GM12874 (cell line): ENCODE measurements around the gene HEATR5A.

ENCODE experiments used
- TF ChIP-seq, protein P1 (sequence below): IDR thresholded peaks from 2 replicates; pipeline ENCODE4 v1.5.1; 2011; ENCODE audit warnings: low read depth, mild to moderate bottlenecking, control low read depth, low read length, moderate library complexity; ENCODE audit not compliant: insufficient read depth

Gene HEATR5A

DNA sequence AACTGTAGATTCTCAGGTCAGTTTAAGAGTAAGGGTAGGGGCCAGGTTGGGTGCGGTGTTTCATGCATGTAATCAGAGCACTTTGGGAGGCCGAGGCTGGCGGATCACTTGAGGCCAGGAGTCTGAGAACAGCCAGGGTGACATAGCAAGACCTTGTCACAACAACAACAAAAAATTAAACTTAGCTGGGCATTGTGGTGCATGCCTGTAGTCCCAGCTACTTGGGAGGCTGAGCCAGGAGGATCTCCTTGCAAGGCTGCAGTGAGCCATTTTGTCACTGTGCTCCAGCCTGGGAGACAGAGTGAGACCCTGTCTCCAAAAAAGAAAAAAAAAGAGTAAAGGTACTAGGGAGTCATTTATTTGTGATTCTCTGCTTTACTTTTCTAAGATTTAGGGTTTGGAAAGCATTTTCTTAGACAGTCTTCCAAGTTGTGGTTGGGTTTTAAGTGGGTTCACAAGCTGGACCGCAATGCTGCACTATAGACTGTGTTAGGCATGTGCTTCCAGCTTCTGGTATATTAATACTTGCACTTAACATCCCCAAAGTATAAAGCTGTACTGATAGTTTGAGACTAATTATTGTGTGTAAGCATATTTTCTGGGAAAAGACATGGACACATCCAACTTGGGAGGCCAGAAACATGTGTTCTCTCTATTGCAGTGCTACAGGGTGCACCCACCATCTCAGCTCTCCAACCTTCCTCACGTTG is 163.7 kb downstream of the HEATR5A start:
- TF ChIP-seq, protein P1, sequence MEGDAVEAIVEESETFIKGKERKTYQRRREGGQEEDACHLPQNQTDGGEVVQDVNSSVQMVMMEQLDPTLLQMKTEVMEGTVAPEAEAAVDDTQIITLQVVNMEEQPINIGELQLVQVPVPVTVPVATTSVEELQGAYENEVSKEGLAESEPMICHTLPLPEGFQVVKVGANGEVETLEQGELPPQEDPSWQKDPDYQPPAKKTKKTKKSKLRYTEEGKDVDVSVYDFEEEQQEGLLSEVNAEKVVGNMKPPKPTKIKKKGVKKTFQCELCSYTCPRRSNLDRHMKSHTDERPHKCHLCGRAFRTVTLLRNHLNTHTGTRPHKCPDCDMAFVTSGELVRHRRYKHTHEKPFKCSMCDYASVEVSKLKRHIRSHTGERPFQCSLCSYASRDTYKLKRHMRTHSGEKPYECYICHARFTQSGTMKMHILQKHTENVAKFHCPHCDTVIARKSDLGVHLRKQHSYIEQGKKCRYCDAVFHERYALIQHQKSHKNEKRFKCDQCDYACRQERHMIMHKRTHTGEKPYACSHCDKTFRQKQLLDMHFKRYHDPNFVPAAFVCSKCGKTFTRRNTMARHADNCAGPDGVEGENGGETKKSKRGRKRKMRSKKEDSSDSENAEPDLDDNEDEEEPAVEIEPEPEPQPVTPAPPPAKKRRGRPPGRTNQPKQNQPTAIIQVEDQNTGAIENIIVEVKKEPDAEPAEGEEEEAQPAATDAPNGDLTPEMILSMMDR: no peak

DNA sequence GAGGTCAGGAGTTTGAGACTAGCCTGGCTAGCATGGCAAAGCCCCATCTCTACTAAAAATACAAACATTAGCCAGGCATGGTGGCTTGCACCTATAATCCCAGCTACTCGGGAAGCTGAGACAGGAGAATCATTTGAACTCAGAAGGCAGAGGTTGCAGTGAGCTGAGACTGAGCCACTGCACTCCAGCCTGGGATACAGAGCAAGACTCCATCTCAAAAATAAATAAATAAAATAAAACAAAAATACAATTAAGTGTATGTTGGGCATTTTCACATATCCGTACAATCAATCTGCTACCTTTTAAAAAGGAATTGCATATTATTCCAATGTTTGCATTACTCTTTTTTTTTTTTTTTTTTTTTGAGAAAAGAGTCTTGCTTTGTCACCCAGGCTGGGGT is 165.1 kb downstream of the HEATR5A start:
- TF ChIP-seq, protein P1: no peak

DNA sequence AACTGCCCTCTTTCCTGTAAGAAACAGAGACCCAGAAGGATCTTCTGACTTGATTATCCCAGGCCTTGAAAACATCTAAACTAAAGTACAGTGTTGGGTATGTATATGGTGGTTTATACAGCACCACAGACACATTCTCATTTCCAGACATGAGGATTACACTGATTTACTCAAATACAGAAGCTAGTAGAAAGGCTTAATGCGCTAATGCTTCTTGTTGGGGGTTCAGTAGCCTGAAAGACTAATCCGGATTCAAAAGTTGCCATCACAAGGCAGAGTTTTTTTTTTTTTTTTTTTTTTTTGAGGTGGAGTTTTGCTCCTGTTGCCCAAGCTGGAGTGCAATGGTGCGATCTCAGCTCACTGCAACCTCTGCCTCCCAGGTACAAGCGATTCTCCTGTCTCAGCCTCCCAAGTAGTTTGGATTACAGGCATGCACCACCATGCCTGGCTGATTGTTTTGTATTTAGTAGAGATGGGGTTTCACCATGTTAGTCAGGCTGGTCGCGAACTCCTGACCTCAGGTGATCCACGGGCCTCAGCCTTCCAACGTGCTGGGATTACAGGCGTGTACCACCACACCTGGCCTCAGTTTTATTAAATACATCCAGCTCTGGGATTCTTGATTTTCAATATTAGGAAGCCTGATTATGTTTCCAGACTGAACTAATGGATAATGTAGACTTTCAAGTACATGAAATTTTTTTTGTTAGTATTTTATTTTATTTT is 166.4 kb downstream of the HEATR5A start:
- TF ChIP-seq, protein P1: no peak

DNA sequence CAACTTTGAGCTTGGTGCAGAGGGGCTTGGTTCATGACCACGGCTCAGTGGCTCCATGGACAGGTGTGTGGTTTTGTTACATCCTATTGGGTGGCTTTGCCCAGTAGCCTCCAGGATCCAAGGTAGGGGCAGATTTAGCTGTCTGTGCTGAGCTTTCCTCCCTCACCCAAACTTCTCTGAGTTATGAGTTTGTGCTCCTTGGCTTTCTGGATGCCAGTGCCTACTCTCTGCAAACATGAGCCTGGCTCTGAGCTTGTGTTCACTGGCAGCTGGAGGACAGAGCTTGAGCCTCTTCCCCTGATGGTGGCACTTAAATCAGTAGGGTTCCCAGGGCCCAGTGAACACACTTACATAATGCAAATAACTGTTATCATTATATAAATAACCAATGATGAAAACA is 167.5 kb downstream of the HEATR5A start:
- TF ChIP-seq, protein P1: no peak

DNA sequence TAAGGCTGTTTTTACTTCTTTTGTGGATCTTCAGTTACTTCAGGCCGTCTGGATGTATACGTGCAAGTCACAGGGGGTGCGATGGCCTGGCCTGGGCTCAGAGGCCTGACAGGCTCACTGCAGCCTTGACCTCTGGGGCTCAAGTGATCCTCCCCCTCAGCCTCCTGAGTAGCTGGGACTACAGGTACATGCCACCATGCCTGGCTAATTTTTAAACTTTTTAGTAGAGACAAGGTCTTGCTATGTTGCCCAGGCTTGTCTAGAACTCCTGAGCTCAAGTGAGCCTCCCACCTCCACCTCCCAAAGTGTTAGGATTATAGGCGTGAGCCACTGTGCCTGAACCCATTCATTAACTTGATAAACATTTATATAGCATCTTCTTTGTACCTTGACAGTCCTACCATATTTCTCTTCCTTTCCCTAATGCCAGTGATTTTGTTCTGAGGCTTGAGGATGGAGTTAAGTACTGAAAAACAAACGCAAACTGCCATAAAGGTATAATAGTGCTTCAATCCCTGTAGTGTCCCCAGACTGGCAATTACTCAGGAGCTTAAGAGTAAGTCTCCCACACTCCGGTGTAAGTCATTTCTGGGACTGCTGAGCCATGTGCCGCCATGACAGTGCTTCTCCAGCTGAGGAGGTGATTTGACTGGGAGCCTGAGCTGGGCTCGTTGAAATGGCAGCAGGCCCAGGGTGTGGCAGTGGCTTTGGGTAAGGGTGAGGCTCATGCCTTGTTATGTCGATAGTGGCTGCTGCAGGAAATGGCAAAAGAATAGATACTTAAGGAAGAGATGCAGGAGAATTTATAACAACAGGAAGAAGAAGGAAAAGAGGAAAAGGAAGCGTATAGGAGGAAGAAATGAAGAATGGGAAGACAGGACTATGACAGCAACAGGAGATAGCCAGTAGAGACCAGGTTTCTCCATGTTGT is 169.1 kb downstream of the HEATR5A start:
- TF ChIP-seq, protein P1: no peak

DNA sequence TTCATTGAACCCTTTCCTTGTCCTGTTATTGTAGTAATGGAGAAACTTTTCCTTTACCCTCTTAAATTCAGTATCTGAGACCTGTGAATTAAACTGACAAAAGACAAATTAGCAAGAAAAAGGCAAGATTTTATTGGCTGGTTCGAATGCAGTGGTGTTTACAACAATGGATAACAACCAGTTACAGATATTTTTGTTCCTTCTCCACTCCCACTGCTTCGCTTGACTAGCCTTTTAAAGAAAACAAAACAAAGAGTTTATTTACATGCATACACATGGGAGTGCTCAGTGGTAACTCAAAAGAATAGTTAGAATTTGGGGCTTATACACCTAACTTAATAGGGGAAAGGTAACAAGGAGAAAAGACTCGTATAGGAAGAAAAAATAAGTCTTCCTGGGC is 175.7 kb downstream of the HEATR5A start:
- TF ChIP-seq, protein P1: no peak

DNA sequence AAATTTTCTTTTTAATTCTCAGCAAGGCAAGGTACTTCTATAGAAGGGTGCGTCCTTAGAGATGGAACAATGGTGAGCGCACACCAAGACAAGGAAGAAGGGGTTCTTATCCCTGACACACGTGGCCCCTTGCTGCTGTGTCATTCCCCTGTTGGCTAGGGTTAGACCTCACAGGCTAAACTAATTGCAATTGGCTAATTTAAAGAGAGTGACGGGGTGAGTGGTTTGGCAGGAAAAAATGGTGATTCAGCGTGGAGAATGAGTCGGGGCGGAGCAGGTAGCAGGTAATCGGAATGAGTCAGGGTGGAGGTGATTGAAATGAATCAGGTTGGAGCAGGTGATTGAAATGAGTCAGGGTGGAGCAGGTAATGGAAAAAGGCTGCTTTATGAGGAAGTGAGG is 176.5 kb downstream of the HEATR5A start:
- TF ChIP-seq, protein P1: no peak
